NB4 (cell line): Measurements from ENCODE around the gene TSPAN7.

Source experiments
- DNase-seq: peaks from one replicate; pipeline ENCODE4 v3.0.0; 2010; ENCODE audit warnings: low read depth
- H3K4me3 ChIP-seq: one replicate; pipeline ENCODE4 v1.5.1; 2011; ENCODE audit warnings: mild to moderate bottlenecking, low read depth, low read length, moderate library complexity
- MYC ChIP-seq: IDR thresholded peaks from 2 replicates; pipeline ENCODE4 v1.6.1; 2011; ENCODE audit warnings: low read depth, low read length
- POLR2A ChIP-seq: IDR thresholded peaks from 2 replicates; pipeline ENCODE4 v1.6.1; 2011; ENCODE audit warnings: mild to moderate bottlenecking; ENCODE audit not compliant: insufficient read length; ENCODE audit errors: extremely low read depth
- TF ChIP-seq, protein P1 (sequence below): IDR thresholded peaks from one replicate; pipeline ENCODE4 v1.5.1; 2012; ENCODE audit warnings: low read depth, low read length
- TF ChIP-seq, protein P2 (sequence below): IDR thresholded peaks from 2 replicates; pipeline ENCODE4 v1.6.1; 2011; ENCODE audit warnings: low read depth, low read length

TSPAN7 gene

DNA sequence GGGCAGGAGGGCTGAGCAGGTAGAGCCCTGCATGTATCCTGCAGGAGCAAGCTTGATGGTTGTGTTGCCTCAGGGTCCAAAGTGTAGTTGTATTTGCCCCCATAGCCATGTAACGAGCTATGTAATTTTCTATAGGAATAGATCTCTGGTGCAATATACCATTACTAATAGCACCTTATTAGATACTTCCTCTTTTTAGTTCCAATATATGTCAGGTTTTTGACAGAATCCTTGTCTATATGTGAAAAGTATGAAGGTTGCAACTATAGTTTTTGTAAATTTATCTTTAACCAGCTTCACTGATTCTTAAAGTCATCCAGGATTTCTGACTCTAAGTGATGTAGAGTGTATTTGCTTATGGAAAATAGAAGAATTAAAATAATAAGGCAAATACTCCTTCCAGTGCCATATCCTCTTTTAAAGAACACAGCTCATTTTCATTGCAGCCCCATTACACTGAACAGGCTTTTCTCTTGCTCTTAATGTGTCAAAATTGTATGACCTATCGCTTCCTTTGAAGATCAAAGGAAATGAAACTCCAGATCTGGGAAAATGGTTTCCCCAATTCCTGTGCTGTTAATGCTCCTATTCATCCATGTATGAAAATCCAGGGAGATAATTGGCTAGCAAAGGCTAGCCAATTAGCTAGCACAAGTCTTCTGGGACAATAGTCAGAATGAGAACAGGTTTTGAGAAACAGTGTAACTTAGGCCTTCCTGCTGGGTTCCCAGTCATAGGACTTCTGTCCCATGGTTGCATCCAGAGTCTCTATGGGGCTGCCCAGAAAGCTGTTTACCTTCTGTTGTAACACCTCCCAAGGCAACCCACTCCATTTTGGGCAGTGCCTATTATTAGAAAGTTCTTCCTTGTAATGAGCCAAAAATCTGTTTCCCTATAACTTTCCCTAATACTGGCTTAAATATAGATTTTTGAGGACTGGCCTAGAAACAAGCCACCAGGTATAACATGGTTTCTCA, 90.6 kb downstream of the TSPAN7 start:
- H3K4me3 ChIP-seq, result no peak overlapping the region
- no peak for DNase-seq
- TF ChIP-seq, protein P1, sequence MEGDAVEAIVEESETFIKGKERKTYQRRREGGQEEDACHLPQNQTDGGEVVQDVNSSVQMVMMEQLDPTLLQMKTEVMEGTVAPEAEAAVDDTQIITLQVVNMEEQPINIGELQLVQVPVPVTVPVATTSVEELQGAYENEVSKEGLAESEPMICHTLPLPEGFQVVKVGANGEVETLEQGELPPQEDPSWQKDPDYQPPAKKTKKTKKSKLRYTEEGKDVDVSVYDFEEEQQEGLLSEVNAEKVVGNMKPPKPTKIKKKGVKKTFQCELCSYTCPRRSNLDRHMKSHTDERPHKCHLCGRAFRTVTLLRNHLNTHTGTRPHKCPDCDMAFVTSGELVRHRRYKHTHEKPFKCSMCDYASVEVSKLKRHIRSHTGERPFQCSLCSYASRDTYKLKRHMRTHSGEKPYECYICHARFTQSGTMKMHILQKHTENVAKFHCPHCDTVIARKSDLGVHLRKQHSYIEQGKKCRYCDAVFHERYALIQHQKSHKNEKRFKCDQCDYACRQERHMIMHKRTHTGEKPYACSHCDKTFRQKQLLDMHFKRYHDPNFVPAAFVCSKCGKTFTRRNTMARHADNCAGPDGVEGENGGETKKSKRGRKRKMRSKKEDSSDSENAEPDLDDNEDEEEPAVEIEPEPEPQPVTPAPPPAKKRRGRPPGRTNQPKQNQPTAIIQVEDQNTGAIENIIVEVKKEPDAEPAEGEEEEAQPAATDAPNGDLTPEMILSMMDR, result no peak
- TF ChIP-seq MYC, result no peak
- TF ChIP-seq, protein P2, sequence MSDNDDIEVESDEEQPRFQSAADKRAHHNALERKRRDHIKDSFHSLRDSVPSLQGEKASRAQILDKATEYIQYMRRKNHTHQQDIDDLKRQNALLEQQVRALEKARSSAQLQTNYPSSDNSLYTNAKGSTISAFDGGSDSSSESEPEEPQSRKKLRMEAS, result no peak
- no peak for TF ChIP-seq POLR2A

DNA sequence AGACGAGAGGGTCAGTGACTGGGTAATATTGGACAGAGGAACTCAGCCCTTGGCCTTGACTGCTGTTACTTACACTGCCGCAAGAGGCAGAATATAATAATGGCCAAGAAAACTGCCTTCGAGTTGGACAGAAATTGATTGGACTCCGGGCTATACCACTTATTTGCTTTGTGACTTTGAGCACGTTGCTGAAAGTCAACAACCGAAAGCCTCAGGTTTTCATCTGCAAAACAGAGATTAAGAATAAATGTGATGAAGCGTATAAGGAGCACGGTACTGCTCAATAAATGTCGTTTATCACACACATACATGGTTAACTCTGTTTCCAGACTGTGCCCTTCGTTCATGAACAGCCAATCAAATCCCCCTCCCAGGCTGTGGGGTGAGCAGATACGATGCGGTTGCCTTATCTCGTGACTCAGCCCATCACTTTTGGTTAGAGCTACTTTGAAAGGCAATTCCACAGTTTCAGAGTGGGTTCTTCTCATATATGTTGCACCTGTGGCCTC, 91.6 kb downstream of the TSPAN7 start:
- TF ChIP-seq, protein P2, result no peak
- TF ChIP-seq POLR2A (no peak), MYC (no peak)
- TF ChIP-seq, protein P1, result no peak
- no peak overlapping the region for H3K4me3 ChIP-seq
- DNase-seq, result no peak

DNA sequence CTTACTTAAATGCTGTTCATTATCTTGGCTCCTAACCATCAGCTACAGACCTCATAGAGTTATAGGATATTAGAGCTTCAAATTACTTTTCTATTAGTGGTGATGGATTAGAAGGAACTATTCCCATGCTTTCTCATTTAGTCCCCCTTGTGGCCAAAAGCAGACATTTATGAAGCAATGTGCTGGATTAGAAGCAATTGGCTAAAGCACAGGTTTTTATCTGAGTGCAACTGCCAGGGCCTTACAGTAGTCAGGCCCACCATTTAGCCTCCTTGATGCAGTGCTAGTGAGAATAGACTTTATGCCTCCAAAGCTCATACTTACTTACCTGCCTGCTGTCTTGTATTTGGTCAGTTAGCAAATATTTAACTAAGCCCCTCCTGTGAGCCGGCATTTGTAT, 93.0 kb downstream of the TSPAN7 start:
- no peak overlapping the region for H3K4me3 ChIP-seq
- DNase-seq, result peak; percentile 21
- TF ChIP-seq, protein P1, result peak; percentile 37
- no peak for TF ChIP-seq POLR2A

DNA sequence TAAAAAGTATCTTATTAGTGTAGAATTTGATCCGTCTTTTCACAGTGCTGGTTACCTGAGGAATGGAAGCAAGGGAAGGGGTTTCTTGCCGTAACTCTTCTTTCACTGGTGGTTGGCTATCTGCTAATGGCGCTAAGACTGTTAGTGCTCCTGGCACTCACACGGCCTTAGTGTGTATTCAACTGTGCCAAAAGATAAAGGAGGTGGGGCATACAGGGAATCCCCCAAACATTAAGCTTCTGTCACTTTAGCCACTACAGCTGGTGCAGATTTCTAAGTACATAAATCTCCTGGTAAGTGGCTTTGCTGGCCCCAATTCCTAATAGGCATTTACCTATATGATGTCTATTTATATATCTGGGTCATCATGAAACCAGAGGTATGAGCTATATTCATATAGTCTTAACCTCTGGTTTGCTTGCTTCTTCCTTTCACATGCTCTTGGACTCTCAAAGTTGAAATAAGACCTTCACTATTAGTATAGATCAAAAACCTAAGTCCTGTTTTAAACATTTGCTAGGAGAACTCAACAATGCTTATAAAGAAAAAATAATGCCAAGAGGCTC, 95.1 kb downstream of the TSPAN7 start:
- TF ChIP-seq POLR2A (no peak), MYC (no peak)
- TF ChIP-seq, protein P1, result no peak
- TF ChIP-seq, protein P2, result no peak
- DNase-seq, result no peak

DNA sequence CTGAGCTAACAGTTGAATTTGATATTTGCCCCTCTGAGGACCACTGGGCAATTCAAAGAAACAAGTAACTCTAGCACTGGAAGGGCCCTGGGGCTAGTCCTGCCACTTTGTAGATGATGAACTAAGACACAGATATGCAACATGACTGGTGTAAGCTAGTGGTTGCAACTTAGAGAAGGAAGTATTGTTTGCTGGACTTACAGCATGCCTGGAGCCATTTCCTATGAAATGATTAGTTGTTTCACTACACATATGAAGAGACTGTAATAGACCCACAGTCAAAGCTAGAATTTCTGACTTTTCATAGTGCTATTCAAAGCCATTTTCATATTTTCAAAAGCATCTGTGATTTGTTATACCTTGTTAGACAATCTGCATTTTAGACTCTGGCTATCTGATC, 96.2 kb downstream of the TSPAN7 start:
- no peak for DNase-seq
- no peak overlapping the region for H3K4me3 ChIP-seq
- TF ChIP-seq POLR2A, result no peak

More for the DNA sequence above, 95.1 kb downstream of the TSPAN7 start:
- no peak overlapping the region for H3K4me3 ChIP-seq

DNA sequence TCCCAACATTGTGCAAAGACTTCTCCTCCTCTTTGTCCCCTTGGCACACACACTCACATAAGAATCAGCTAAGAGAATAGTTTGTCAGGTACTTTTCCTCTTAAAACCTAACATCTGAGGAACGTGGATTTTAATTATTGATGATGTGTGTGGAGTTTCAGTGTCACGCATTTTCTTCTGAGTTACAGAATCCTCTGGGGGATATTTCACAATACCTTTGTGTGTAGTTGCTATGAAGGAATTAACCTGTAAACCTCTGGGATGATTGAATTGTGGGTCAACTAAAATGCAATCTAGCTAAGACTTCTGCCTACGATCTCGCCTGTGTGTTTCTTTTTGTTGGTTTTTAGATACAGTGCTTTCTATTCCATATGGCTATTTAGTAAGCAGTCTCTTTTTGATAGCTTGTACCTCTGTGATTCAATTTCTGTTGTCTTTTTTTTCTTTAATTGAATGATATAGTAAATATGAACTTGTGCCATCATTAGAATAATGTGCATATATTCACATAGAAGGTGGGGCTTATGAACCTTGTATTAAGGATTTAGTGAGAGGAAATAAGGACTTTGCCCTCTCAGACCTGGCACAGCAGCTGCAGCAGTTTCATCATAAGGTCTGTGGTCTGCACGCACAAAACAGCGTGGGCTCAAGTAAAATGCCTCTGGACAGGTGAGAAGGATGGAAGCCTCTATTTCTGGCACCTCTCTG, 99.2 kb downstream of the TSPAN7 start:
- H3K4me3 ChIP-seq, result no peak overlapping the region
- no peak for DNase-seq
- TF ChIP-seq, protein P2, result no peak
- TF ChIP-seq POLR2A, result no peak
- TF ChIP-seq MYC, result no peak
- TF ChIP-seq, protein P1, result no peak
